Mesothelial cell of epicardium (in vitro differentiated cells): ENCODE results near the gene FOXL3. TPM values are rescaled to one million over a fixed set of nuclear protein-coding genes. Genes with fewer than 3 reads are reported as not detected.

Experiments used
- DNase-seq, 2 experiments: peaks; one replicate each; pipeline ENCODE4 v3.0.0; 2021; ENCODE audit warnings: low spot score in 2 of 2; ENCODE audit not compliant: unreplicated experiment in 2 of 2
- H3K27ac Mint-ChIP-seq: 2 replicates; pipeline ENCODE4 v1.8.0; 2021; ENCODE audit warnings: mixed read lengths
- H3K27me3 Mint-ChIP-seq: 2 replicates; pipeline ENCODE4 v1.8.0; 2021; ENCODE audit warnings: low read depth, mixed read lengths
- H3K36me3 Mint-ChIP-seq: 2 replicates; pipeline ENCODE4 v1.8.0; 2021; ENCODE audit warnings: mixed read lengths
- H3K4me1 Mint-ChIP-seq: 2 replicates; pipeline ENCODE4 v1.8.0; 2021; ENCODE audit warnings: mixed read lengths
- H3K4me3 Mint-ChIP-seq: 2 replicates; pipeline ENCODE4 v1.8.0; 2021; ENCODE audit warnings: mild to moderate bottlenecking, moderate library complexity, mixed read lengths
- H3K9me3 Mint-ChIP-seq: 2 replicates; pipeline ENCODE4 v1.8.0; 2021; ENCODE audit warnings: mixed read lengths
- CTCF ChIP-seq: fragments of 200-600 bp; sonication (generic); IDR thresholded peaks from one replicate; pipeline ENCODE4 v1.5.0; 2021; ENCODE audit warnings: antibody characterized with exemption; ENCODE audit not compliant: unreplicated experiment
- total RNA-seq: library from RNA; stranded (reverse); gene quantifications from 3 replicates; pipeline ENCODE4 v1.2.1, GENCODE V29; 2021

Gene FOXL3
- total RNA-seq, 1 donor from 2014 or later = not detected

GRCh38 chr7:298375-298702, 8.4 kb downstream of the FOXL3 start:
- no peak for DNase-seq
- H3K27ac Mint-ChIP-seq = no peak overlapping the region

GRCh38 chr7:298743-299142, 8.8 kb downstream of the FOXL3 start:
- Mint-ChIP-seq H3K27me3 (peaks cover 34% of the 10 kb centered on the region), H3K36me3 (no peaks in the 10 kb centered on the region), H3K27ac (no peak overlapping the region), H3K9me3 (no peaks in the 10 kb centered on the region), H3K4me1 (peaks cover 6% of the 10 kb centered on the region), H3K4me3 (no peak overlapping the region)
- no peak for DNase-seq
- no peak for TF ChIP-seq CTCF

More at GRCh38 chr7:298375-298702, 8.4 kb downstream of the FOXL3 start:
- Mint-ChIP-seq H3K27me3 (peaks cover 38% of the 10 kb centered on the region), H3K36me3 (no peaks in the 10 kb centered on the region), H3K4me3 (no peak overlapping the region), H3K4me1 (peaks cover 3% of the 10 kb centered on the region), H3K9me3 (no peaks in the 10 kb centered on the region)
- no peak for TF ChIP-seq CTCF

- Mint-ChIP-seq H3K27me3 (peaks cover 30% of the 10 kb centered on the region), H3K4me1 (peaks cover 6% of the 10 kb centered on the region), H3K36me3 (no peaks in the 10 kb centered on the region), H3K27ac (no peak overlapping the region), H3K9me3 (no peaks in the 10 kb centered on the region), H3K4me3 (no peak overlapping the region)
- no peak for DNase-seq
- TF ChIP-seq CTCF = no peak
These were observed 9.2 kb downstream of the FOXL3 start for GRCh38 chr7:299169-299568.

- H3K27me3 Mint-ChIP-seq = peaks cover 26% of the 10 kb centered on the region
- no peak overlapping the region for H3K4me3 Mint-ChIP-seq
- H3K27ac Mint-ChIP-seq = no peak overlapping the region
- no peak for TF ChIP-seq CTCF
- DNase-seq = no peak
- no peaks in the 10 kb centered on the region for H3K9me3 Mint-ChIP-seq
- H3K4me1 Mint-ChIP-seq = peaks cover 6% of the 10 kb centered on the region
- no peaks in the 10 kb centered on the region for H3K36me3 Mint-ChIP-seq
These were observed 9.7 kb downstream of the FOXL3 start for GRCh38 chr7:299628-300027.

GRCh38 chr7:300048-300447, 10.1 kb downstream of the FOXL3 start:
- Mint-ChIP-seq H3K36me3 (no peaks in the 10 kb centered on the region), H3K4me3 (no peak overlapping the region), H3K27ac (no peak overlapping the region), H3K4me1 (peaks cover 6% of the 10 kb centered on the region), H3K27me3 (peaks cover 23% of the 10 kb centered on the region), H3K9me3 (no peaks in the 10 kb centered on the region)
- no peak for DNase-seq
- TF ChIP-seq CTCF = no peak
